DOHH2 (cell line): ENCODE measurements around the gene FAM25G.
"Not testable (repeated sequence)": the region's sequence is repeated elsewhere in the genome, so short reads cannot be mapped to it uniquely, and the experiment has no call there.

Source experiments
- EZH2phosphoT487 ChIP-seq: fragments of 200-600 bp; sonication (generic); IDR thresholded peaks from 2 replicates; pipeline ENCODE4 v1.6.1; 2017; ENCODE audit warnings: borderline replicate concordance, mild to moderate bottlenecking, antibody characterized with exemption, low read length, moderate library complexity, mixed read lengths
- TF ChIP-seq, protein P1 (sequence below): fragments of 200-600 bp; sonication (generic); IDR thresholded peaks from one replicate; pipeline ENCODE4 v1.5.1; 2014; ENCODE audit warnings: antibody characterized with exemption, mild to moderate bottlenecking, low read depth, low read length; ENCODE audit not compliant: poor library complexity, severe bottlenecking

DNA sequence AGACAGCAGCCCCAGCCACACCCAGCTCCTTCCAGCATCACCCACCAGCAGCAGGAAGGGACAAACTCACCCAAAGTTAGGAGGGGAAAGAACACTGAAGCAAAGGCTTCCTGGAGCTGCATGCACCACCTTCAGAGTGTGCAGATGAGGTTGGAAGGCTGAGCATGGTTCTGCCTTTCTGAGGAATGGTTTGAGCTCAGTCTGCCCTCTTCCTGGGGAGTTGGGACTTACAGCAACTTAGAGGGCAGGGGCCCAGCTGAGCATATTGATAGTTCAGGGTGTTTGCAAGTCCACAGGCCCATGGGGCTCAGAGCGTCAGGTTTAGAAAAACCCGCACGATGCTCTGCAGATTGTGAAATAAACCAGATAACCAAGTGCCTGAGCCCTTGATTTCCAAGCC is 11.4 kb downstream of the FAM25G start:
- TF ChIP-seq, protein P1, sequence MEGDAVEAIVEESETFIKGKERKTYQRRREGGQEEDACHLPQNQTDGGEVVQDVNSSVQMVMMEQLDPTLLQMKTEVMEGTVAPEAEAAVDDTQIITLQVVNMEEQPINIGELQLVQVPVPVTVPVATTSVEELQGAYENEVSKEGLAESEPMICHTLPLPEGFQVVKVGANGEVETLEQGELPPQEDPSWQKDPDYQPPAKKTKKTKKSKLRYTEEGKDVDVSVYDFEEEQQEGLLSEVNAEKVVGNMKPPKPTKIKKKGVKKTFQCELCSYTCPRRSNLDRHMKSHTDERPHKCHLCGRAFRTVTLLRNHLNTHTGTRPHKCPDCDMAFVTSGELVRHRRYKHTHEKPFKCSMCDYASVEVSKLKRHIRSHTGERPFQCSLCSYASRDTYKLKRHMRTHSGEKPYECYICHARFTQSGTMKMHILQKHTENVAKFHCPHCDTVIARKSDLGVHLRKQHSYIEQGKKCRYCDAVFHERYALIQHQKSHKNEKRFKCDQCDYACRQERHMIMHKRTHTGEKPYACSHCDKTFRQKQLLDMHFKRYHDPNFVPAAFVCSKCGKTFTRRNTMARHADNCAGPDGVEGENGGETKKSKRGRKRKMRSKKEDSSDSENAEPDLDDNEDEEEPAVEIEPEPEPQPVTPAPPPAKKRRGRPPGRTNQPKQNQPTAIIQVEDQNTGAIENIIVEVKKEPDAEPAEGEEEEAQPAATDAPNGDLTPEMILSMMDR: not testable (repeated sequence)
- not testable (repeated sequence) for TF ChIP-seq EZH2phosphoT487
